ENCODE measurements around the gene C2orf81. TPM values are rescaled to one million over a fixed set of nuclear protein-coding genes. Genes with fewer than 3 reads are reported as not detected.

C2orf81 gene
- total RNA-seq, 1 donor from 2014 or later = 1.8 TPM

DNA sequence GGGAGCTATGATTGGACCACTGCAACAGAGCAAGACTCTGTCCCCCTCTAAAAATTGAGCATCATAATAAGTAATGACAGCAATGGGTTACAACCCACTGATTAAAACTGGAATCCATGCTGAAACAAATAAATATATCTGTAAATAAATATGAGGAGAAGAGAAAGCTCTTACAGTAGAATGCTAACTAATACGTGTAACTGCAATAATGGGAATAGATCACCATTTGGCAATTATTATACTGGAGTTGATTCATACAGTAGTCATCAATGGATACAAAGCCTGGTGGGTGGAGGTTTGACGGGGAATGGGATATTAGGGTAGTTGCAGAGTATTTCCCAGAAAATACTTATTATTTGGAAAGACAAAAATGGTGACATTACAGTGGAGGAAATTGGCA lies 27.4 kb upstream of the C2orf81 start:
- peaks cover 5% of the 10 kb centered on the region for H3F3A ChIP-seq (ENCODE audit: low read depth)
- H3K36me3 Mint-ChIP-seq = no peaks in the 10 kb centered on the region
- DNase-seq (ENCODE audit: low spot score) = no peak
- no peaks in the 10 kb centered on the region for H3K9me3 ChIP-seq (ENCODE audit: low read depth)
- no peaks in the 10 kb centered on the region for H3K4me1 Mint-ChIP-seq
- no peak overlapping the region for H3K4me2 ChIP-seq
- H3K9me3 Mint-ChIP-seq = no peaks in the 10 kb centered on the region
- H3K27ac Mint-ChIP-seq = no peak overlapping the region
- H3K27ac ChIP-seq = no peak overlapping the region
- H3K79me2 ChIP-seq (ENCODE audit: low read depth) = no peaks in the 10 kb centered on the region
- no peak overlapping the region for H3K4me3 ChIP-seq
- no peaks in the 10 kb centered on the region for H4K20me1 ChIP-seq (ENCODE audit: low read depth)
- H3K27me3 ChIP-seq = peaks cover 18% of the 10 kb centered on the region
- H2AFZ ChIP-seq (replicated peaks) = no peak overlapping the region
- TF ChIP-seq, protein P1, sequence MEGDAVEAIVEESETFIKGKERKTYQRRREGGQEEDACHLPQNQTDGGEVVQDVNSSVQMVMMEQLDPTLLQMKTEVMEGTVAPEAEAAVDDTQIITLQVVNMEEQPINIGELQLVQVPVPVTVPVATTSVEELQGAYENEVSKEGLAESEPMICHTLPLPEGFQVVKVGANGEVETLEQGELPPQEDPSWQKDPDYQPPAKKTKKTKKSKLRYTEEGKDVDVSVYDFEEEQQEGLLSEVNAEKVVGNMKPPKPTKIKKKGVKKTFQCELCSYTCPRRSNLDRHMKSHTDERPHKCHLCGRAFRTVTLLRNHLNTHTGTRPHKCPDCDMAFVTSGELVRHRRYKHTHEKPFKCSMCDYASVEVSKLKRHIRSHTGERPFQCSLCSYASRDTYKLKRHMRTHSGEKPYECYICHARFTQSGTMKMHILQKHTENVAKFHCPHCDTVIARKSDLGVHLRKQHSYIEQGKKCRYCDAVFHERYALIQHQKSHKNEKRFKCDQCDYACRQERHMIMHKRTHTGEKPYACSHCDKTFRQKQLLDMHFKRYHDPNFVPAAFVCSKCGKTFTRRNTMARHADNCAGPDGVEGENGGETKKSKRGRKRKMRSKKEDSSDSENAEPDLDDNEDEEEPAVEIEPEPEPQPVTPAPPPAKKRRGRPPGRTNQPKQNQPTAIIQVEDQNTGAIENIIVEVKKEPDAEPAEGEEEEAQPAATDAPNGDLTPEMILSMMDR (IDR thresholded peaks at IDR 0.05) = no peak
- TF ChIP-seq EZH2phosphoT487 (IDR thresholded peaks at IDR 0.05) (no peak), EZH2 (IDR thresholded peaks at IDR 0.05) (no peak)
- H3K27me3 Mint-ChIP-seq (ENCODE audit: insufficient read depth, low read depth) = peaks cover 12% of the 10 kb centered on the region
- no peaks in the 10 kb centered on the region for H3K4me1 ChIP-seq
- H3K9ac ChIP-seq = no peak overlapping the region
- H3K4me3 Mint-ChIP-seq = no peak overlapping the region
- H3K36me3 ChIP-seq = no peaks in the 10 kb centered on the region

DNA sequence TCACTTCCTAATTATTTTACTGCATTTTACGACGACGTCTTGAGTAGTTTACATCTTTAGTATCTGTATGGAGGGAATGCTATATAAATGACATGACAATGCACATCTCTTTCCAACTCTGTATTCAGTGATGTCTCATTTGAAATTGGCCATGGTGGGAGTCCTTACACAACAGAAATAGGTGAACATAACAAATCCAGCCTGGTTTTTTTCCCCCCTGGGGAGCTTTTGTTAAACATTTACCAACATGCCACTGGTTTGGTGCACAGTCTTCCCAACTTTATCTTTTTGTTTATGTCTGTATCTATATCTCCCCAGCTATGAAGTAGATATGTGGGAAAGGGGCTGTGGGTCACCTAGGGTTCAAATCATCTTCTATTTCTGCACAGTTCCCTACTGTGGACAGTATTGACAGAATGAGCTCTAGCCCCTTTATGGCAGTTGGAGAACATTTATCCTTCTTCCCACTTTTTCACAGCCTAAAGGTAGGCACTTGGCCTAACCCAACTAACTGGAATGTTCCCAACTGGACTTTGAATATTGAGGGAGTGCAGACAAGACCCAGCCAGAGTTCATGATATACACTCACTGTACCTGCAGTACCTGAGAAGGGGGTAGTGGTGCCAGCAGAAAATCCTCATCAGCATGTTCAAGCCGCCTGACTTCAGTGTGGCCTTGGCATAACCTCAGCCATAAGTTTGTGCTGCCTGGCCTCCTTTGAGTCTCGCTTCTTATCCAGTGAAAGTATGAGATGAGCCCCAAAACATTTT lies 26.0 kb upstream of the C2orf81 start:
- H3K4me2 ChIP-seq = no peak overlapping the region
- no peaks in the 10 kb centered on the region for H3K9me3 Mint-ChIP-seq
- H3K9ac ChIP-seq = no peak overlapping the region
- no peak for TF ChIP-seq EZH2phosphoT487 (IDR thresholded peaks at IDR 0.05)
- TF ChIP-seq, protein P1 (IDR thresholded peaks at IDR 0.05) = no peak
- no peak for TF ChIP-seq EZH2 (IDR thresholded peaks at IDR 0.05)
- no peaks in the 10 kb centered on the region for H3K4me1 ChIP-seq
- no peaks in the 10 kb centered on the region for H3K36me3 Mint-ChIP-seq
- H3K36me3 ChIP-seq = no peaks in the 10 kb centered on the region
- H3K4me1 Mint-ChIP-seq = no peaks in the 10 kb centered on the region
- no peak overlapping the region for H3K4me3 Mint-ChIP-seq
- H3K27me3 ChIP-seq = peaks cover 23% of the 10 kb centered on the region
- DNase-seq (ENCODE audit: low spot score) = no peak
- no peak overlapping the region for H3K27ac ChIP-seq
- H3K9me3 ChIP-seq (ENCODE audit: low read depth) = no peaks in the 10 kb centered on the region
- H3K4me3 ChIP-seq = no peak overlapping the region
- H2AFZ ChIP-seq (replicated peaks) = no peak overlapping the region
- H4K20me1 ChIP-seq (ENCODE audit: low read depth) = no peaks in the 10 kb centered on the region
- peaks cover 11% of the 10 kb centered on the region for H3K27me3 Mint-ChIP-seq (ENCODE audit: insufficient read depth, low read depth)
- H3K79me2 ChIP-seq (ENCODE audit: low read depth) = no peaks in the 10 kb centered on the region
- H3K27ac Mint-ChIP-seq = no peak overlapping the region
- peaks cover 6% of the 10 kb centered on the region for H3F3A ChIP-seq (ENCODE audit: low read depth)

DNA sequence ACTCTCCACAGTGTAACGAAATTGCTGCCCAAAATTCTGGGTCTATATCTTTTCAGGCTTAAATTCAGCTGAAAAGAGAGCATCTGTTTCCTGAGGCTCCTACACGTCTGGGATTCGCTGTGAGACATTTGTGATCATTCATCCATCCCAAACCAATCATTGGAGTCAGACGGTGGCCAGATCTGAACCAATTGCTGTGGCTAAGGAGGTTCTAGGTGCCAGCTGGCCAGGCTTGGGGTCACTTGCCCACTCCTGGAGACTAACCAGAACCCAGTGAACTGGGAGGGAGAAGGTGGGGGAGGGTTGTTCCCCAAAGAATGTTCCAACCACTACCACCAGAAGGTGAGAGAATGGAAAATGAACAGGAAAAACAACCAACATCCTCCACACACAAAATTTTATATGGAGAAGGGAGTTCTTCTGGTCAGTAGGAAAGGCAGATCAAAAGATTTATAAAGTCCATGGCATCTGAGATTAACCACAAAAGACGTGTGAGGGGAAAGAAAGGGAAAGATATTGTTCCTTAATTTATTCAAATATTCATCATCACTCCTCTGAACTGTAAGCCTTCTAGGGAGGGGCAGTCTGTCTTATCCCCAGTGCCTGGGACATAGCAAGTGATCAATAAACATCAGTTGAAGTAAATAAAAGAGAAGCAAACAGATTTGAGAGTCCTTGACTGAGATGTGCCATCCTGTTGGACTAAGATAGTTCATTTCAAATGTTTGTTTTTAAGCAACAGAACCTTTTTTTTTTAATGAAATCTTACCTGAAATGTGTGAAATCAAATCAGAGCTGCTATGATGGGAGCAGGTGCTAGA lies 23.3 kb upstream of the C2orf81 start:
- H2AFZ ChIP-seq (replicated peaks) = no peak overlapping the region
- peaks cover 22% of the 10 kb centered on the region for H3K27me3 ChIP-seq
- DNase-seq (ENCODE audit: low spot score) = no peak
- no peaks in the 10 kb centered on the region for H3K36me3 ChIP-seq
- peaks cover 33% of the 10 kb centered on the region for H3F3A ChIP-seq (ENCODE audit: low read depth)
- no peak overlapping the region for H3K4me3 ChIP-seq
- peaks cover 3% of the 10 kb centered on the region for H3K79me2 ChIP-seq (ENCODE audit: low read depth)
- H3K4me1 Mint-ChIP-seq = peaks cover 9% of the 10 kb centered on the region
- no peak overlapping the region for H3K27ac ChIP-seq
- no peaks in the 10 kb centered on the region for H3K9me3 Mint-ChIP-seq
- H3K9ac ChIP-seq = no peak overlapping the region
- TF ChIP-seq, protein P1 (IDR thresholded peaks at IDR 0.05) = no peak
- TF ChIP-seq EZH2phosphoT487 (IDR thresholded peaks at IDR 0.05) = no peak
- H3K4me1 ChIP-seq = peaks cover 2% of the 10 kb centered on the region
- H3K27ac Mint-ChIP-seq = no peak overlapping the region
- H3K9me3 ChIP-seq (ENCODE audit: low read depth) = no peaks in the 10 kb centered on the region
- H3K36me3 Mint-ChIP-seq = no peaks in the 10 kb centered on the region
- no peak overlapping the region for H3K4me3 Mint-ChIP-seq
- H3K4me2 ChIP-seq = no peak overlapping the region
- no peaks in the 10 kb centered on the region for H4K20me1 ChIP-seq (ENCODE audit: low read depth)
- peaks cover 16% of the 10 kb centered on the region for H3K27me3 Mint-ChIP-seq (ENCODE audit: insufficient read depth, low read depth)
